ENCODE results near the gene GGTA1.

Gene GGTA1

GRCh38 chr9:121499427-121500164 lies at the start of gene GGTA1:
TSS of gene GGTA1 (minus strand) at chr9:121499844. CDS start at chr9:121467922, 31,922 bp downstream.
- peak; percentile 79 for DNase-seq (ENCODE audit: low spot score)
- no peak within 1 kb of the TSS; the same call in 1 of the 2 replicates for H3K27ac ChIP-seq
- TF ChIP-seq CTCF (conservative IDR thresholded peaks at IDR 0.05; ENCODE audit: low read depth): no peak
- ChIA-PET POLR2A (ENCODE audit: low non-redundant PET) (no interaction called here), CTCF (interaction anchor here (0.6 to 1.0 kb wide), 4 partner anchors 16 to 55 kb away, joined by 3 to 4 read pairs (median 3); no protein-coding TSS in a partner anchor)

- no peak for DNase-seq (ENCODE audit: low spot score)
- CTCF ChIA-PET: interaction anchor here (0.6 kb wide), 2 partner anchors 236 to 494 kb away, joined by 3 read pairs; no protein-coding TSS in a partner anchor
- POLR2A ChIA-PET (ENCODE audit: low non-redundant PET): interaction anchor here (0.7 kb wide), 1 partner anchor 136 kb away, joined by 5 read pairs; no protein-coding TSS in a partner anchor
- H3K27ac ChIP-seq: no peak overlapping the region
- TF ChIP-seq CTCF (conservative IDR thresholded peaks at IDR 0.05; ENCODE audit: low read depth): no peak
Observed at GRCh38 chr9:121548666-121549065, 49.0 kb upstream of the GGTA1 start.

- peak; percentile 95 for DNase-seq (ENCODE audit: low spot score)
- POLR2A ChIA-PET (ENCODE audit: low non-redundant PET): no interaction called here
- no peak overlapping the region; the same call in 1 of the 2 replicates for H3K27ac ChIP-seq
- peak; percentile 100 for TF ChIP-seq CTCF (conservative IDR thresholded peaks at IDR 0.05; ENCODE audit: low read depth)
- CTCF ChIA-PET: interaction anchor here (0.5 to 2.4 kb wide), 59 partner anchors 9 to 830 kb away, joined by 3 to 26 read pairs (median 4); partner anchors contain the start of genes GGTA1 and GSN
Observed at GRCh38 chr9:121545875-121546423, 46.3 kb upstream of the GGTA1 start.

- H3K27ac ChIP-seq: no peak overlapping the region
- POLR2A ChIA-PET (ENCODE audit: low non-redundant PET): no interaction called here
- TF ChIP-seq CTCF (conservative IDR thresholded peaks at IDR 0.05; ENCODE audit: low read depth): no peak
- CTCF ChIA-PET: interaction anchor here (0.5 to 2.4 kb wide), 56 partner anchors 8 to 1264 kb away, joined by 3 to 26 read pairs (median 5); partner anchors contain the start of genes GGTA1 and GSN
- DNase-seq (ENCODE audit: low spot score): no peak
Observed at GRCh38 chr9:121545150-121545874, 45.7 kb upstream of the GGTA1 start.

- no peak for TF ChIP-seq CTCF (conservative IDR thresholded peaks at IDR 0.05; ENCODE audit: low read depth)
- CTCF ChIA-PET: interaction anchor here (0.6 to 1.5 kb wide), 6 partner anchors 8 to 462 kb away, joined by 3 to 8 read pairs (median 5); no protein-coding TSS in a partner anchor
- no peak overlapping the region for H3K27ac ChIP-seq
- POLR2A ChIA-PET (ENCODE audit: low non-redundant PET): no interaction called here
- no peak for DNase-seq (ENCODE audit: low spot score)
Observed at GRCh38 chr9:121542025-121542424, 42.4 kb upstream of the GGTA1 start.

GRCh38 chr9:121541256-121541655 lies 41.6 kb upstream of the GGTA1 start:
- CTCF ChIA-PET: interaction anchor here (1.1 to 1.5 kb wide), 3 partner anchors 9 to 205 kb away, joined by 3 to 8 read pairs (median 5); no protein-coding TSS in a partner anchor
- no peak overlapping the region for H3K27ac ChIP-seq
- POLR2A ChIA-PET (ENCODE audit: low non-redundant PET): no interaction called here

More at GRCh38 chr9:121541256-121541655, 41.6 kb upstream of the GGTA1 start:
- DNase-seq (ENCODE audit: low spot score): no peak
- no peak for TF ChIP-seq CTCF (conservative IDR thresholded peaks at IDR 0.05; ENCODE audit: low read depth)
